ENCODE results near the gene ABAT. TPM values are rescaled to one million over a fixed set of nuclear protein-coding genes. Genes with fewer than 3 reads are reported as not detected.

ABAT gene
- total and polyA plus RNA-seq, 2 of the 8 experiments (the other 6 are each of a cell fraction or from before 2014, with no cell fraction given): 6.4 to 8.4 TPM

- no peak for TF ChIP-seq CTCF (IDR thresholded peaks at IDR 0.05; ENCODE audit: control extremely low read depth in 1 of 3, insufficient read depth in 1 of 3, low read depth in 1 of 3, low read length in 3 of 3)
- no peak for TF ChIP-seq MAX (IDR thresholded peaks at IDR 0.05)
- no peak for TF ChIP-seq CTBP2 (IDR thresholded peaks at IDR 0.05; ENCODE audit: borderline replicate concordance, insufficient read depth, insufficient read length, low read length)
- TF ChIP-seq SUZ12 (IDR thresholded peaks at IDR 0.05; ENCODE audit: low read length): no peak
Observed at GRCh38 chr16:8713635-8714172, 39.3 kb downstream of the ABAT start (continued).
